A549 (cell line): Measurements from ENCODE around the gene GBP2. TPM values are rescaled to one million over a fixed set of nuclear protein-coding genes. Genes with fewer than 3 reads are reported as not detected.

Experiments used
- ATAC-seq, 2 experiments: fragments of 200-7000 bp in 1 of 2; fragments of >200 bp in 1 of 2; cut with Nextera tagmentation in 1 of 2; cut with Tn5 transposase in 1 of 2; 3 replicates each; pipeline versions ENCODE4 v1.8.0 to v1.9.1; 2018 to 2020; ENCODE audit warnings: mild to moderate bottlenecking in 1 of 2, moderate library complexity in 1 of 2
- CTCF ChIA-PET: fragments of 300-600 bp; sonication (Branson Sonifier 250); formaldehyde crosslinking; extraction: SDS; loops from one replicate; lab custom pipeline; 2021; ENCODE audit warnings: antibody characterized with exemption, inconsistent platforms; lab: Yijun Ruan, JAX
- POLR2A ChIA-PET: fragments of 350-600 bp; formaldehyde crosslinking; extraction: SDS; loops from one replicate; lab custom pipeline; 2021; ENCODE audit warnings: antibody characterized with exemption, inconsistent platforms; lab: Yijun Ruan, JAX
- DNase-seq, 2 experiments: peaks; one replicate each; pipeline versions ENCODE4 v3.0.0 to v3.0.0-alpha.2; 2011 to 2016; ENCODE audit warnings: low read depth in 1 of 2, low spot score in 1 of 2
- FAIRE-seq: peaks from 2 replicates; lab custom pipeline; 2011; peaks lifted over from hg19 to GRCh38; lab: Jason Lieb, UNC
- H3K27ac ChIP-seq, 2 experiments: fragments of >200 bp; sonication (Bioruptor Twin); formaldehyde crosslinking; 3 replicates each; pipeline ENCODE4 v1.5.1; 2016 to 2017
- H3K4me1 ChIP-seq: fragments of >200 bp; sonication (Bioruptor Twin); formaldehyde crosslinking; 3 replicates; pipeline ENCODE4 v1.6.1; 2016
- H3K4me2 ChIP-seq: fragments of >200 bp; sonication (Bioruptor Twin); formaldehyde crosslinking; 3 replicates; pipeline ENCODE4 v1.6.1; 2016
- H3K4me3 ChIP-seq: fragments of >200 bp; sonication (Bioruptor Twin); formaldehyde crosslinking; 3 replicates; pipeline ENCODE4 v1.5.1; 2016
- H3K9me3 ChIP-seq: fragments of >200 bp; sonication (Bioruptor Twin); formaldehyde crosslinking; 3 replicates; pipeline ENCODE4 v1.6.1; 2016
- BCL3 ChIP-seq: fragments of >200 bp; sonication (Bioruptor Twin); formaldehyde crosslinking; IDR thresholded peaks from 3 replicates; pipeline ENCODE4 v1.6.1; 2016
- CBX2 ChIP-seq: fragments of 200-600 bp; sonication (generic); IDR thresholded peaks from 2 replicates; pipeline ENCODE4 v1.6.1; 2016; ENCODE audit warnings: low read depth, mild to moderate bottlenecking, borderline replicate concordance
- CBX8 ChIP-seq: fragments of 200-600 bp; sonication (generic); IDR thresholded peaks from 2 replicates; pipeline ENCODE4 v1.6.1; 2016
- EHMT2 ChIP-seq: fragments of 200-600 bp; sonication (generic); IDR thresholded peaks from 2 replicates; pipeline ENCODE4 v1.6.1; 2016; ENCODE audit warnings: antibody characterized with exemption, low read depth, mild to moderate bottlenecking, moderate library complexity
- EP300 ChIP-seq, 2 experiments: fragments of >200 bp; sonication (Bioruptor Twin); formaldehyde crosslinking; IDR thresholded peaks; 2 replicates in 1 of 2; 3 replicates in 1 of 2; pipeline ENCODE4 v1.6.1; 2016 to 2017
- ESRRA ChIP-seq: fragments of 150-350 bp; IDR thresholded peaks from 2 replicates; pipeline ENCODE4 v1.6.1; 2014; ENCODE audit warnings: mild to moderate bottlenecking, low read length, borderline replicate concordance
- FOXS1 ChIP-seq: fragments of 250-450 bp; sonication (Bioruptor Pico); IDR thresholded peaks from 2 replicates; pipeline ENCODE4 v1.5.0; 2020; ENCODE audit warnings: mild to moderate bottlenecking, moderate library complexity
- HEYL ChIP-seq: fragments of 250-450 bp; sonication (Bioruptor Pico); IDR thresholded peaks from 2 replicates; pipeline ENCODE4 v1.8.0; 2021; ENCODE audit warnings: mild to moderate bottlenecking, moderate library complexity
- HMGXB4 ChIP-seq: fragments of 250-450 bp; sonication (Bioruptor Pico); IDR thresholded peaks from 2 replicates; pipeline ENCODE4 v1.5.0; 2021; ENCODE audit warnings: mild to moderate bottlenecking, moderate library complexity, borderline replicate concordance
- HOXA7 ChIP-seq: fragments of 250-450 bp; sonication (Bioruptor Pico); IDR thresholded peaks from 2 replicates; pipeline ENCODE4 v1.5.0; 2020; ENCODE audit warnings: mild to moderate bottlenecking, moderate library complexity
- JUN ChIP-seq, 2 experiments: fragments of >200 bp; sonication (Bioruptor Twin); formaldehyde crosslinking; IDR thresholded peaks; 2 replicates in 1 of 2; 3 replicates in 1 of 2; pipeline ENCODE4 v1.6.1; 2016 to 2017
- JUNB ChIP-seq: fragments of >200 bp; sonication (Bioruptor Twin); formaldehyde crosslinking; IDR thresholded peaks from 2 replicates; pipeline ENCODE4 v1.6.1; 2016
- KDM5A ChIP-seq: fragments of 200-600 bp; sonication (generic); IDR thresholded peaks from 2 replicates; pipeline ENCODE4 v1.6.1; 2016; ENCODE audit warnings: antibody characterized with exemption, mild to moderate bottlenecking
- NFE2L2 ChIP-seq: fragments of 150-350 bp; conservative IDR thresholded peaks from 2 replicates; pipeline ENCODE4 v1.6.1; 2014; ENCODE audit warnings: low read length
- NPAS2 ChIP-seq: fragments of 250-450 bp; sonication (Bioruptor Pico); IDR thresholded peaks from 2 replicates; pipeline ENCODE4 v1.8.0; 2022; ENCODE audit warnings: mild to moderate bottlenecking, moderate library complexity, borderline replicate concordance
- NR3C1 ChIP-seq: fragments of >200 bp; sonication (Bioruptor Twin); formaldehyde crosslinking; IDR thresholded peaks from 3 replicates; pipeline ENCODE4 v1.6.1; 2017
- PHF8 ChIP-seq: fragments of 200-600 bp; sonication (generic); IDR thresholded peaks from 2 replicates; pipeline ENCODE4 v1.6.1; 2016; ENCODE audit warnings: low read depth, mild to moderate bottlenecking, antibody characterized with exemption, moderate library complexity, borderline replicate concordance
- SREBF2 ChIP-seq: fragments of 450-650 bp; IDR thresholded peaks from 2 replicates; pipeline ENCODE4 v1.6.1; 2014; ENCODE audit warnings: mild to moderate bottlenecking, moderate library complexity
- TFCP2L1 ChIP-seq: fragments of 250-450 bp; sonication (Bioruptor Pico); IDR thresholded peaks from 2 replicates; pipeline ENCODE4 v1.5.0; 2021; ENCODE audit warnings: mild to moderate bottlenecking
- ZC3H11A ChIP-seq: fragments of 450-650 bp; IDR thresholded peaks from 2 replicates; pipeline ENCODE4 v1.6.1; 2014; ENCODE audit warnings: antibody characterized with exemption, mild to moderate bottlenecking
- ZFP36 ChIP-seq: fragments of 450-650 bp; IDR thresholded peaks from 2 replicates; pipeline ENCODE4 v1.6.1; 2014; ENCODE audit warnings: borderline replicate concordance; ENCODE audit not compliant: partially characterized antibody
- ZNF302 ChIP-seq: fragments of 250-450 bp; sonication (Bioruptor Pico); IDR thresholded peaks from 2 replicates; pipeline ENCODE4 v1.9.0; 2021; ENCODE audit warnings: inconsistent platforms, mild to moderate bottlenecking, moderate library complexity
- WGBS: methylation state at CpG from one replicate; pipeline ENCODE4 v1.1.6; 2017; ENCODE audit errors: missing lambda C conversion rate; 5-methylcytosine and 5-hydroxymethylcytosine counted together
- polyA plus RNA-seq, 4 experiments: library from polyadenylated mRNA; depleted of rRNA in 3 of 4; stranded (reverse); fragments of >200 nt; fragmentation: RNase III in 1 of 4; extraction: RNeasy Plus Mini Kit Qiagen cat#74134 plus additional on column Dnase treatment in 1 of 4; gene quantifications; 2 replicates in 3 of 4; 3 replicates in 1 of 4; pipeline ENCODE4 v1.2.3, GENCODE V29; 2011 to 2017
- TF ChIP-seq, protein P1 (sequence below): fragments of 450-650 bp; IDR thresholded peaks from 2 replicates; pipeline ENCODE4 v1.6.1; 2014; ENCODE audit warnings: antibody characterized with exemption
- TF ChIP-seq, protein P2 (sequence below): fragments of 250-450 bp; sonication (Bioruptor Pico); IDR thresholded peaks from 2 replicates; pipeline ENCODE4 v1.5.0; 2020; ENCODE audit warnings: low read depth, mild to moderate bottlenecking, moderate library complexity

The GBP2 gene
- polyA plus RNA-seq, 2 of the 4 experiments (the other 2 are of a cell fraction), result 1.3 to 1.9 TPM

DNA sequence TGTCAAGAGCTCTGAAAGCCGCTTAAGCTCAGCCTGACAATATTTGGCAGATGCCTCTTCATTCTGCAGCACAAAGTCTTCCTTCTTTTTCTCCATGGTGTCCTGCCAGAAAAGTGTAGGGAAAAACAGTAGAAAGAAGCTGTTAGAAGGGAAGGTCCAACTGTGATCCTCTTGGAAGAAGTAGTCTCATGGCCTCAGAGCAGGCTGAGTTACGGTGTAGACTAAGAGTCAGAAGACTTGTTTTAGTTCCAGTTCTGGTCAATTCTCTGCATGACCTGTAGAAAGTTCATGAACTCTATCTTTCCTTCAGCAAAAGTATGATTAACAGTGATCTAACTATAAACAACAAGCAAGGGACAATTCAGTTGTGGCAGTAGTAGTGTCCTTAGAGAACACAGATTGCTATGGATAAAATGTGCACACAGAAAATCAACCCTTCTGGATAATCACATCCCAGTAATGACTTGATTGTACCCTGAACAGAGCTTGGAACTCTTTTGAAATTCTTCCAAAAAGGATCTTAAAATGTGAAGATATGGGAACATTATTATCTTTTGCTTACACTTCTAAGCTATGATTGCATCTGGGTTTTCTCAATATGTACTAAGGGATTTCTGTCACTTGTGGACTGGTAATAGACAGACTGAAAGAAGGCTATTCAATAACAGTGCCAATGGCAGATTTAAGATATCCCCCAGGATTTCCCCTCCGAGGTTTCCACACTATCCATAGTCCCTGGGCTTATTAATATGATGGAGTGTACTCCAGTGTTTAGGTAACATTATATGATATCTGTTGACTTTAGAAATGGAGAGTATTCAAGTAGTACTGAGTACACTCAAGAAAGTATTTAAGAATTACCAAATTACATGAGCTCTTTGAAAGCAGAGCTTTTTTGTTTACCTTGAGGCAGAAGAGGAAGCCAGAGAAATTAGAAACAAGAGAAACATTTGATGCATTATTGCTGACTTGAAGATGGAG lies 22.1 kb upstream of the GBP2 start:
- ChIA-PET POLR2A (no interaction called here), CTCF (interaction anchor here (1.0 kb wide), 1 partner anchor 149 kb away, joined by 3 read pairs; no protein-coding TSS in a partner anchor)
- Histone ChIP-seq H3K27ac (no peak overlapping the region), H3K4me2 (no peak overlapping the region), H3K4me3 (no peak overlapping the region), H3K9me3 (no peaks in the 10 kb centered on the region), H3K4me1 (no peaks in the 10 kb centered on the region)
- no peak for DNase-seq
- FAIRE-seq, result no peak
- no peak for ATAC-seq
- WGBS, result 58% methylated on average over 3 of the region's 3 CpGs
- TF ChIP-seq TFCP2L1, result no peak
- TF ChIP-seq, protein P1, sequence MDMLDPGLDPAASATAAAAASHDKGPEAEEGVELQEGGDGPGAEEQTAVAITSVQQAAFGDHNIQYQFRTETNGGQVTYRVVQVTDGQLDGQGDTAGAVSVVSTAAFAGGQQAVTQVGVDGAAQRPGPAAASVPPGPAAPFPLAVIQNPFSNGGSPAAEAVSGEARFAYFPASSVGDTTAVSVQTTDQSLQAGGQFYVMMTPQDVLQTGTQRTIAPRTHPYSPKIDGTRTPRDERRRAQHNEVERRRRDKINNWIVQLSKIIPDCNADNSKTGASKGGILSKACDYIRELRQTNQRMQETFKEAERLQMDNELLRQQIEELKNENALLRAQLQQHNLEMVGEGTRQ, result no peak
- TF ChIP-seq, all 56 proteins: peak for 0

- POLR2A ChIA-PET, result no interaction called here
- CTCF ChIA-PET, result no interaction called here
- Histone ChIP-seq H3K9me3 (no peaks in the 10 kb centered on the region), H3K27ac (no peak overlapping the region), H3K4me2 (no peak overlapping the region), H3K4me1 (no peaks in the 10 kb centered on the region), H3K4me3 (no peak overlapping the region)
- TF ChIP-seq EHMT2 (no peak), JUN (IDR thresholded peaks at IDR 0.05) (no peak), NR3C1 (no peak), NPAS2 (CRISPR knock-in tag) (no peak), ZC3H11A (no peak), CBX2 (no peak)
- WGBS, result 45% methylated on average over 3 of the region's 3 CpGs
- no peak for FAIRE-seq
- DNase-seq, result no peak
- ATAC-seq, result no peak
Observed at GRCh38 chr1:89146721-89147120, 20.8 kb upstream of the GBP2 start.

GRCh38 chr1:89143484-89143883 lies 17.6 kb upstream of the GBP2 start:
- no peak overlapping the region for H3K27ac ChIP-seq
- H3K4me3 ChIP-seq, result no peak overlapping the region
- POLR2A ChIA-PET, result no interaction called here
- ATAC-seq, result no peak
- H3K9me3 ChIP-seq, result no peaks in the 10 kb centered on the region
- 35% methylated on average over 2 of the region's 2 CpGs for WGBS
- no peak for TF ChIP-seq BCL3
- TF ChIP-seq PHF8, result no peak
- TF ChIP-seq, protein P2, sequence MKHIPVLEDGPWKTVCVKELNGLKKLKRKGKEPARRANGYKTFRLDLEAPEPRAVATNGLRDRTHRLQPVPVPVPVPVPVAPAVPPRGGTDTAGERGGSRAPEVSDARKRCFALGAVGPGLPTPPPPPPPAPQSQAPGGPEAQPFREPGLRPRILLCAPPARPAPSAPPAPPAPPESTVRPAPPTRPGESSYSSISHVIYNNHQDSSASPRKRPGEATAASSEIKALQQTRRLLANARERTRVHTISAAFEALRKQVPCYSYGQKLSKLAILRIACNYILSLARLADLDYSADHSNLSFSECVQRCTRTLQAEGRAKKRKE (CRISPR knock-in tag), result no peak
- TF ChIP-seq TFCP2L1, result no peak
- no peak for TF ChIP-seq JUNB
- TF ChIP-seq ZC3H11A, result no peak
- TF ChIP-seq SREBF2, result no peak
- no peak for TF ChIP-seq ZFP36
- no peak for TF ChIP-seq ZNF302 (CRISPR knock-in tag)
- no peak overlapping the region for H3K4me2 ChIP-seq
- CTCF ChIA-PET, result no interaction called here
- no peak for FAIRE-seq
- DNase-seq, result no peak
- no peaks in the 10 kb centered on the region for H3K4me1 ChIP-seq

DNA sequence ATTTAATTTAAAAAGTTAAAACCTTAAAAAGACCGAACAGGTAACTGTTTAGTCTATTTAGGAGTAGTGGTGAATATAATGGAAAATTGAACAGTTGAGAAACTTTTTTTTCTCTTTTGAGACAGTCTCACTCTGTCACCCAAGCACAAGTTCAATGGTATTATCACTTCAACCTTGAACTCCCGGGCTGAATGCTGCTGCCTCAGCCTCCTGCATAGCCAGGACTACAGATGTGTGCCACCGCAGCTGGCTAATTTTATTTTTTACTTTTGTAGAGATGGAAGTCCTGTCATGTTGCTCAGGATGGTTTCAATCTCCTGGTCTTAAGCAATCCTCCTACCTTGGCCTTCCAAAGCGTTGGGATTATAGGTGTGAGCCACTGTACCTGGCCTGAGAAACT lies 16.2 kb upstream of the GBP2 start:
- no peak overlapping the region for H3K4me3 ChIP-seq
- H3K9me3 ChIP-seq, result no peaks in the 10 kb centered on the region
- no peak overlapping the region for H3K27ac ChIP-seq
- no peaks in the 10 kb centered on the region for H3K4me1 ChIP-seq
- ChIA-PET POLR2A (no interaction called here), CTCF (no interaction called here)
- DNase-seq (no peak), ATAC-seq (no peak), FAIRE-seq (no peak)
- H3K4me2 ChIP-seq, result no peak overlapping the region
- WGBS, result 33% methylated on average over 4 of the region's 4 CpGs
- no peak for TF ChIP-seq BCL3
- no peak for TF ChIP-seq KDM5A
- no peak for TF ChIP-seq EP300 (IDR thresholded peaks at IDR 0.05)
- TF ChIP-seq FOXS1 (CRISPR knock-in tag), result no peak
- TF ChIP-seq HOXA7 (CRISPR knock-in tag), result no peak
- no peak for TF ChIP-seq ESRRA
- no peak for TF ChIP-seq CBX8
- no peak for TF ChIP-seq HEYL (CRISPR knock-in tag)
- TF ChIP-seq HMGXB4 (CRISPR knock-in tag), result no peak
- TF ChIP-seq SREBF2, result no peak
- TF ChIP-seq NFE2L2, result no peak
